ENCODE measurements around the gene TSPEAR. TPM values are rescaled to one million over a fixed set of nuclear protein-coding genes. Genes with fewer than 3 reads are reported as not detected.
"Not testable (repeated sequence)": the region's sequence is repeated elsewhere in the genome, so short reads cannot be mapped to it uniquely, and the experiment has no call there.

The TSPEAR gene
- total RNA-seq, 1 experiment from 2014 or later = 0.32 TPM

GRCh38 chr21:44564099-44564498, 147.3 kb downstream of the TSPEAR start:
- Histone ChIP-seq H3K4me1 (no peaks in the 10 kb centered on the region), H3K9me3 (0 out of 2 replicates have a peak, but pooled peaks cover 8% of the 10 kb centered on the region), H3K36me3 (ENCODE audit: control insufficient read depth, insufficient read depth, low read length) (no peaks in the 10 kb centered on the region), H3K27me3 (replicated peaks; ENCODE audit: control insufficient read depth, insufficient read depth, low read length) (no peaks in the 10 kb centered on the region), H3K4me3 (ENCODE audit: low read depth, low read length) (no peak overlapping the region)
- Mint-ChIP-seq H3K4me3 (ENCODE audit: unreplicated experiment) (no peak overlapping the region), H3K4me1 (ENCODE audit: low read depth, unreplicated experiment) (no peaks in the 10 kb centered on the region), H3K9me3 (ENCODE audit: unreplicated experiment) (no peaks in the 10 kb centered on the region), H3K27me3 (ENCODE audit: insufficient read depth, unreplicated experiment) (peaks cover 15% of the 10 kb centered on the region), H3K36me3 (ENCODE audit: insufficient read depth, unreplicated experiment) (no peaks in the 10 kb centered on the region), H3K27ac (ENCODE audit: unreplicated experiment) (no peak overlapping the region)
- intact Hi-C loops (cut with micrococcal nuclease; ENCODE audit: unreplicated experiment) = no loop called here
- POLR2A ChIA-PET = no interaction called here
- DNase-seq = no peak
- no TSS peak for BruUV-seq (replicated peaks)
- TF ChIP-seq CTCF (IDR thresholded peaks at IDR 0.05; ENCODE audit: insufficient read depth in 1 of 2, low read depth in 1 of 2, low read length in 1 of 2, severe bottlenecking in 1 of 2, unreplicated experiment in 1 of 2) = no peak
- CTCF ChIA-PET = no interaction called here

- no peaks in the 10 kb centered on the region for H3K36me3 Mint-ChIP-seq (ENCODE audit: insufficient read depth, unreplicated experiment)
- H3K4me1 Mint-ChIP-seq (ENCODE audit: low read depth, unreplicated experiment) = no peaks in the 10 kb centered on the region
- no peak within 1 kb of the TSS for H3K4me3 Mint-ChIP-seq (ENCODE audit: unreplicated experiment)
- no peaks in the 10 kb centered on the region for H3K4me1 ChIP-seq
- no peaks in the 10 kb centered on the region for H3K36me3 ChIP-seq (ENCODE audit: control insufficient read depth, insufficient read depth, low read length)
- peaks cover 25% of the 10 kb centered on the region for H3K27me3 Mint-ChIP-seq (ENCODE audit: insufficient read depth, unreplicated experiment)
- ChIA-PET CTCF (no interaction called here), POLR2A (no interaction called here)
- H3K27ac Mint-ChIP-seq (ENCODE audit: unreplicated experiment) = no peak within 1 kb of the TSS
- intact Hi-C loops (cut with micrococcal nuclease; ENCODE audit: unreplicated experiment) = no loop called here
- BruUV-seq (replicated peaks) = no TSS peak
- TF ChIP-seq CTCF (IDR thresholded peaks at IDR 0.05; ENCODE audit: insufficient read depth in 1 of 2, low read depth in 1 of 2, low read length in 1 of 2, severe bottlenecking in 1 of 2, unreplicated experiment in 1 of 2) = no peak
- no peak within 1 kb of the TSS for H3K4me3 ChIP-seq (ENCODE audit: low read depth, low read length)
- H3K27me3 ChIP-seq (replicated peaks; ENCODE audit: control insufficient read depth, insufficient read depth, low read length) = no peaks in the 10 kb centered on the region; the same call in 1 of the 2 replicates
- no peak for DNase-seq
- no peaks in the 10 kb centered on the region for H3K9me3 Mint-ChIP-seq (ENCODE audit: unreplicated experiment)
- H3K9me3 ChIP-seq = no peaks in the 10 kb centered on the region
These were observed 152.7 kb downstream of the TSPEAR start, which contains the start of gene KRTAP10-3 for GRCh38 chr21:44558695-44559094. Gene KRTAP10-3 (minus strand): TSS chr21:44558795. CDS start chr21:44558715, 80 bp downstream.

DNA sequence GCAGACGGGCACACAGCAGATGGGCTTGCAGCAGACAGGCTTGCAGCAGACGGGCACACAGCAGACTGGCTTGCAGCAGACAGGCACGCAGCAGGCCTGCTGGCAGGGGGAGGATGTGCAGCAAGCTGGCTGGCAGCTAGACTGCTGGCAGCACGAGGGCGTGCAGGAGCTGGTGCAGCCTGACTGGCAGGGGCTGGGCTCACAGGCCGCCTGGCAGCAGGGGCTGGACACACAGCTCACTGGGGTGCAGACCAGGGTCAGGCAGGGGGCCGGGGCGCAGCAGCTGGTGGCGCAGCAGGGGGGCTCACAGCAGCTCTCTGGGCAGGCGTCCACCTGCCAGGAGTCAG, 153.1 kb downstream of the TSPEAR start:
- CTCF ChIA-PET; H3K9me3 ChIP-seq; H3K4me1 Mint-ChIP-seq (ENCODE audit: low read depth, unreplicated experiment); H3K36me3 ChIP-seq (ENCODE audit: control insufficient read depth, insufficient read depth, low read length); intact Hi-C loops (cut with micrococcal nuclease; ENCODE audit: unreplicated experiment); DNase-seq; H3K36me3 Mint-ChIP-seq (ENCODE audit: insufficient read depth, unreplicated experiment); H3K4me3 ChIP-seq (ENCODE audit: low read depth, low read length); H3K27ac Mint-ChIP-seq (ENCODE audit: unreplicated experiment); H3K27me3 ChIP-seq (replicated peaks; ENCODE audit: control insufficient read depth, insufficient read depth, low read length); H3K4me1 ChIP-seq; POLR2A ChIA-PET; H3K9me3 Mint-ChIP-seq (ENCODE audit: unreplicated experiment); BruUV-seq (replicated peaks); H3K4me3 Mint-ChIP-seq (ENCODE audit: unreplicated experiment): not testable (repeated sequence)
- peaks cover 24% of the 10 kb centered on the region for H3K27me3 Mint-ChIP-seq (ENCODE audit: insufficient read depth, unreplicated experiment)

All from Caco-2 (cell line).